Measurements from ENCODE around the gene GCSH.

- TF ChIP-seq CTCF (IDR thresholded peaks at IDR 0.05) (no peak), EP300 (IDR thresholded peaks at IDR 0.05) (no peak)
Observed at GRCh38 chr16:81081014-81081413, 15.2 kb downstream of the GCSH start.

Measured in esophagus muscularis mucosa (tissue), 3 donors.